BE2C (cell line): ENCODE measurements around the gene EFNA2.

Experiments
- DNase-seq: peaks from one replicate; pipeline ENCODE4 v3.0.0-alpha.2; 2020
- H3K27me3 ChIP-seq: fragments of 250-450 bp; sonication (Bioruptor Pico); 2 replicates; pipeline ENCODE4 v1.5.1; 2020; ENCODE audit warnings: mild to moderate bottlenecking
- H3K36me3 ChIP-seq: fragments of 250-450 bp; sonication (Bioruptor Pico); 2 replicates; pipeline ENCODE4 v1.5.1; 2020; ENCODE audit warnings: mild to moderate bottlenecking
- H3K4me1 ChIP-seq: fragments of 250-450 bp; sonication (Bioruptor Pico); 2 replicates; pipeline ENCODE4 v1.5.1; 2020
- H3K4me3 ChIP-seq: 2 replicates; pipeline ENCODE4 v1.5.1; 2011; ENCODE audit warnings: low read depth, low read length
- H3K9me3 ChIP-seq: fragments of 250-450 bp; sonication (Bioruptor Pico); 2 replicates; pipeline ENCODE4 v1.5.1; 2020
- CTCF ChIP-seq: IDR thresholded peaks from 2 replicates; pipeline ENCODE4 v1.5.1; 2012; ENCODE audit warnings: mild to moderate bottlenecking, low read depth, low read length

Gene EFNA2

GRCh38 chr19:1295169-1296012 is 9.7 kb downstream of the EFNA2 start:
- Histone ChIP-seq H3K9me3 (no peaks in the 10 kb centered on the region), H3K36me3 (no peaks in the 10 kb centered on the region), H3K4me1 (no peaks in the 10 kb centered on the region), H3K4me3 (no peak overlapping the region), H3K27me3 (0 out of 2 replicates have a peak, but pooled peaks cover 3% of the 10 kb centered on the region)
- TF ChIP-seq CTCF: no peak
- peak; percentile 74 for DNase-seq

- no peak for DNase-seq
- no peak for TF ChIP-seq CTCF
- Histone ChIP-seq H3K36me3 (no peaks in the 10 kb centered on the region), H3K9me3 (no peaks in the 10 kb centered on the region), H3K4me3 (no peak overlapping the region), H3K27me3 (0 out of 2 replicates have a peak, but pooled peaks cover 3% of the 10 kb centered on the region), H3K4me1 (no peaks in the 10 kb centered on the region)
These were observed 10.4 kb downstream of the EFNA2 start for GRCh38 chr19:1296078-1296477.

GRCh38 chr19:1296575-1297271 is 11.1 kb downstream of the EFNA2 start:
- no peak for DNase-seq
- 0 out of 2 replicates have a peak, but pooled peaks cover 3% of the 10 kb centered on the region for H3K27me3 ChIP-seq
- H3K4me1 ChIP-seq: no peaks in the 10 kb centered on the region
- no peak for TF ChIP-seq CTCF
- H3K4me3 ChIP-seq: no peak overlapping the region
- H3K9me3 ChIP-seq: no peaks in the 10 kb centered on the region
- no peaks in the 10 kb centered on the region for H3K36me3 ChIP-seq

GRCh38 chr19:1298235-1298634 is 12.6 kb downstream of the EFNA2 start:
- no peak for TF ChIP-seq CTCF
- H3K4me1 ChIP-seq: no peaks in the 10 kb centered on the region
- no peak for DNase-seq
- no peaks in the 10 kb centered on the region for H3K9me3 ChIP-seq
- H3K4me3 ChIP-seq: no peak overlapping the region
- 0 out of 2 replicates have a peak, but pooled peaks cover 3% of the 10 kb centered on the region for H3K27me3 ChIP-seq
- no peaks in the 10 kb centered on the region for H3K36me3 ChIP-seq

GRCh38 chr19:1299801-1300200 is 14.1 kb downstream of the EFNA2 start:
- no peaks in the 10 kb centered on the region for H3K9me3 ChIP-seq
- H3K4me3 ChIP-seq: no peak overlapping the region
- no peaks in the 10 kb centered on the region for H3K4me1 ChIP-seq
- DNase-seq: no peak
- H3K36me3 ChIP-seq: no peaks in the 10 kb centered on the region
- H3K27me3 ChIP-seq: 0 out of 2 replicates have a peak, but pooled peaks cover 1% of the 10 kb centered on the region
- TF ChIP-seq CTCF: no peak
